ENCODE data around the gene SLC9A7.

The SLC9A7 gene

GRCh38 chrX:46653482-46653881 lies 105.4 kb downstream of the SLC9A7 start:
- 64 to 66% methylated on average over 5 to 6 of the region's 6 CpGs for WGBS, 2 experiments
- Histone ChIP-seq H3K4me1 (ENCODE audit: control insufficient read depth, insufficient read depth, low read length) (no peaks in the 10 kb centered on the region), H3K4me3 (ENCODE audit: insufficient read depth, low read depth, low read length) (no peak overlapping the region), H3K27me3 (ENCODE audit: control insufficient read depth, insufficient read depth, low read length, poor library complexity, severe bottlenecking) (no peaks in the 10 kb centered on the region), H3K36me3 (ENCODE audit: control insufficient read depth, insufficient read depth, low read length) (no peaks in the 10 kb centered on the region), H3K9me3 (ENCODE audit: control insufficient read depth, low read length) (no peaks in the 10 kb centered on the region), H3K27ac (ENCODE audit: insufficient read depth, low read depth, low read length, poor library complexity, severe bottlenecking) (no peak overlapping the region)

GRCh38 chrX:46649421-46650260 lies 109.3 kb downstream of the SLC9A7 start:
- 29 to 37% methylated on average over 7 of the region's 7 CpGs for WGBS, 2 experiments
- Histone ChIP-seq H3K9me3 (ENCODE audit: control insufficient read depth, low read length) (no peaks in the 10 kb centered on the region), H3K36me3 (ENCODE audit: control insufficient read depth, insufficient read depth, low read length) (no peaks in the 10 kb centered on the region), H3K4me1 (ENCODE audit: control insufficient read depth, insufficient read depth, low read length) (no peaks in the 10 kb centered on the region), H3K4me3 (ENCODE audit: insufficient read depth, low read depth, low read length) (no peak overlapping the region), H3K27me3 (ENCODE audit: control insufficient read depth, insufficient read depth, low read length, poor library complexity, severe bottlenecking) (no peaks in the 10 kb centered on the region), H3K27ac (ENCODE audit: insufficient read depth, low read depth, low read length, poor library complexity, severe bottlenecking) (no peak overlapping the region)

- H3K36me3 ChIP-seq (ENCODE audit: control insufficient read depth, insufficient read depth, low read length), result no peaks in the 10 kb centered on the region
- WGBS, 2 experiments, result 71 to 72% methylated on average over 6 of the region's 6 CpGs
- H3K4me3 ChIP-seq (ENCODE audit: insufficient read depth, low read depth, low read length), result no peak overlapping the region
- H3K4me1 ChIP-seq (ENCODE audit: control insufficient read depth, insufficient read depth, low read length), result no peaks in the 10 kb centered on the region
- H3K27me3 ChIP-seq (ENCODE audit: control insufficient read depth, insufficient read depth, low read length, poor library complexity, severe bottlenecking), result no peaks in the 10 kb centered on the region
- no peak overlapping the region for H3K27ac ChIP-seq (ENCODE audit: insufficient read depth, low read depth, low read length, poor library complexity, severe bottlenecking)
- no peaks in the 10 kb centered on the region for H3K9me3 ChIP-seq (ENCODE audit: control insufficient read depth, low read length)
Measured at GRCh38 chrX:46648660-46649059, 110.3 kb downstream of the SLC9A7 start.

GRCh38 chrX:46647251-46647650 lies 111.7 kb downstream of the SLC9A7 start:
- Histone ChIP-seq H3K27ac (ENCODE audit: insufficient read depth, low read depth, low read length, poor library complexity, severe bottlenecking) (no peak overlapping the region), H3K27me3 (ENCODE audit: control insufficient read depth, insufficient read depth, low read length, poor library complexity, severe bottlenecking) (no peaks in the 10 kb centered on the region), H3K4me1 (ENCODE audit: control insufficient read depth, insufficient read depth, low read length) (no peaks in the 10 kb centered on the region), H3K9me3 (ENCODE audit: control insufficient read depth, low read length) (no peaks in the 10 kb centered on the region), H3K36me3 (ENCODE audit: control insufficient read depth, insufficient read depth, low read length) (no peaks in the 10 kb centered on the region), H3K4me3 (ENCODE audit: insufficient read depth, low read depth, low read length) (no peak overlapping the region)
- 58 to 59% methylated on average over 5 of the region's 5 CpGs for WGBS, 2 experiments

- no peaks in the 10 kb centered on the region for H3K36me3 ChIP-seq (ENCODE audit: control insufficient read depth, insufficient read depth, low read length)
- WGBS, 2 experiments, result 86 to 100% methylated on average over 3 of the region's 4 CpGs
- H3K4me3 ChIP-seq (ENCODE audit: insufficient read depth, low read depth, low read length), result no peak overlapping the region
- no peaks in the 10 kb centered on the region for H3K9me3 ChIP-seq (ENCODE audit: control insufficient read depth, low read length)
- H3K27ac ChIP-seq (ENCODE audit: insufficient read depth, low read depth, low read length, poor library complexity, severe bottlenecking), result no peak overlapping the region
- H3K4me1 ChIP-seq (ENCODE audit: control insufficient read depth, insufficient read depth, low read length), result no peaks in the 10 kb centered on the region
- no peaks in the 10 kb centered on the region for H3K27me3 ChIP-seq (ENCODE audit: control insufficient read depth, insufficient read depth, low read length, poor library complexity, severe bottlenecking)
Measured at GRCh38 chrX:46645614-46646013, 113.3 kb downstream of the SLC9A7 start.

GRCh38 chrX:46643636-46644035 lies 115.3 kb downstream of the SLC9A7 start:
- WGBS, 2 experiments, result 100% methylated on average over 1 of the region's 3 CpGs
- H3K36me3 ChIP-seq (ENCODE audit: control insufficient read depth, insufficient read depth, low read length), result no peaks in the 10 kb centered on the region
- H3K4me1 ChIP-seq (ENCODE audit: control insufficient read depth, insufficient read depth, low read length), result no peaks in the 10 kb centered on the region
- H3K27ac ChIP-seq (ENCODE audit: insufficient read depth, low read depth, low read length, poor library complexity, severe bottlenecking), result no peak overlapping the region
- no peak overlapping the region for H3K4me3 ChIP-seq (ENCODE audit: insufficient read depth, low read depth, low read length)
- no peaks in the 10 kb centered on the region for H3K27me3 ChIP-seq (ENCODE audit: control insufficient read depth, insufficient read depth, low read length, poor library complexity, severe bottlenecking)
- no peaks in the 10 kb centered on the region for H3K9me3 ChIP-seq (ENCODE audit: control insufficient read depth, low read length)

- WGBS, 2 experiments, result 81 to 86% methylated on average over 4 of the region's 4 CpGs
Measured at GRCh38 chrX:46642145-46642544, 116.8 kb downstream of the SLC9A7 start.

GRCh38 chrX:46637938-46638337 lies 121.0 kb downstream of the SLC9A7 start:
- Histone ChIP-seq H3K4me3 (ENCODE audit: insufficient read depth, low read depth, low read length) (no peak overlapping the region), H3K9me3 (ENCODE audit: control insufficient read depth, low read length) (no peaks in the 10 kb centered on the region), H3K27ac (ENCODE audit: insufficient read depth, low read depth, low read length, poor library complexity, severe bottlenecking) (no peak overlapping the region), H3K36me3 (ENCODE audit: control insufficient read depth, insufficient read depth, low read length) (no peaks in the 10 kb centered on the region), H3K27me3 (ENCODE audit: control insufficient read depth, insufficient read depth, low read length, poor library complexity, severe bottlenecking) (no peaks in the 10 kb centered on the region), H3K4me1 (ENCODE audit: control insufficient read depth, insufficient read depth, low read length) (no peaks in the 10 kb centered on the region)
- 83 to 93% methylated on average over 1 of the region's 2 CpGs for WGBS, 2 experiments

More at GRCh38 chrX:46642145-46642544, 116.8 kb downstream of the SLC9A7 start:
- no peaks in the 10 kb centered on the region for H3K27me3 ChIP-seq (ENCODE audit: control insufficient read depth, insufficient read depth, low read length, poor library complexity, severe bottlenecking)
- no peak overlapping the region for H3K27ac ChIP-seq (ENCODE audit: insufficient read depth, low read depth, low read length, poor library complexity, severe bottlenecking)
- H3K9me3 ChIP-seq (ENCODE audit: control insufficient read depth, low read length), result no peaks in the 10 kb centered on the region
- no peak overlapping the region for H3K4me3 ChIP-seq (ENCODE audit: insufficient read depth, low read depth, low read length)
- no peaks in the 10 kb centered on the region for H3K36me3 ChIP-seq (ENCODE audit: control insufficient read depth, insufficient read depth, low read length)
- no peaks in the 10 kb centered on the region for H3K4me1 ChIP-seq (ENCODE audit: control insufficient read depth, insufficient read depth, low read length)

GRCh38 chrX:46636223-46636622 lies 122.7 kb downstream of the SLC9A7 start:
- WGBS, 2 experiments, result 94 to 95% methylated on average over 6 of the region's 6 CpGs
- H3K4me3 ChIP-seq (ENCODE audit: insufficient read depth, low read depth, low read length), result no peak overlapping the region
- no peaks in the 10 kb centered on the region for H3K9me3 ChIP-seq (ENCODE audit: control insufficient read depth, low read length)
- H3K27ac ChIP-seq (ENCODE audit: insufficient read depth, low read depth, low read length, poor library complexity, severe bottlenecking), result no peak overlapping the region
- H3K27me3 ChIP-seq (ENCODE audit: control insufficient read depth, insufficient read depth, low read length, poor library complexity, severe bottlenecking), result no peaks in the 10 kb centered on the region
- no peaks in the 10 kb centered on the region for H3K4me1 ChIP-seq (ENCODE audit: control insufficient read depth, insufficient read depth, low read length)
- no peaks in the 10 kb centered on the region for H3K36me3 ChIP-seq (ENCODE audit: control insufficient read depth, insufficient read depth, low read length)

GRCh38 chrX:46635186-46635585 lies 123.7 kb downstream of the SLC9A7 start:
- Histone ChIP-seq H3K36me3 (ENCODE audit: control insufficient read depth, insufficient read depth, low read length) (no peaks in the 10 kb centered on the region), H3K27ac (ENCODE audit: insufficient read depth, low read depth, low read length, poor library complexity, severe bottlenecking) (no peak overlapping the region), H3K9me3 (ENCODE audit: control insufficient read depth, low read length) (no peaks in the 10 kb centered on the region), H3K4me3 (ENCODE audit: insufficient read depth, low read depth, low read length) (no peak overlapping the region), H3K4me1 (ENCODE audit: control insufficient read depth, insufficient read depth, low read length) (no peaks in the 10 kb centered on the region), H3K27me3 (ENCODE audit: control insufficient read depth, insufficient read depth, low read length, poor library complexity, severe bottlenecking) (no peaks in the 10 kb centered on the region)
- WGBS, 2 experiments, result 89 to 94% methylated on average over 2 of the region's 2 CpGs
